Hepatocyte (in vitro differentiated cells): ENCODE measurements around the gene URAD. TPM values are rescaled to one million over a fixed set of nuclear protein-coding genes. Genes with fewer than 3 reads are reported as not detected.

Source experiments
- DNase-seq: peaks from one replicate; pipeline ENCODE4 v3.0.0-alpha.2; 2016; ENCODE audit warnings: low spot score
- H2AFZ ChIP-seq: fragments of 200-600 bp; sonication (generic); 2 replicates; pipeline ENCODE4 v1.6.0; 2016; ENCODE audit warnings: antibody characterized with exemption, mild to moderate bottlenecking
- H3K27ac ChIP-seq: fragments of 200-600 bp; sonication (generic); 2 replicates; pipeline ENCODE4 v1.5.1; 2016; ENCODE audit warnings: mild to moderate bottlenecking
- H3K27me3 ChIP-seq: fragments of 200-600 bp; sonication (generic); 2 replicates; pipeline ENCODE4 v1.6.1; 2016
- H3K36me3 ChIP-seq: fragments of 200-600 bp; sonication (generic); replicated peaks from 2 replicates; pipeline ENCODE4 v1.5.1; 2016; ENCODE audit warnings: low read depth; ENCODE audit not compliant: insufficient read depth
- H3K4me1 ChIP-seq: fragments of 200-600 bp; sonication (generic); 2 replicates; pipeline ENCODE4 v1.5.1; 2016; ENCODE audit warnings: mild to moderate bottlenecking, moderate library complexity; ENCODE audit not compliant: insufficient read depth
- H3K4me2 ChIP-seq: fragments of 200-600 bp; sonication (generic); 2 replicates; pipeline ENCODE4 v1.6.0; 2016
- H3K4me3 ChIP-seq: fragments of 200-600 bp; sonication (generic); 2 replicates; pipeline ENCODE4 v1.5.1; 2016; ENCODE audit warnings: mild to moderate bottlenecking
- H3K79me2 ChIP-seq: fragments of 200-600 bp; sonication (generic); 2 replicates; pipeline ENCODE4 v1.6.0; 2017; ENCODE audit warnings: mild to moderate bottlenecking
- H3K9me2 ChIP-seq: fragments of 200-600 bp; sonication (generic); replicated peaks from 2 replicates; pipeline ENCODE4 v1.6.0; 2017; ENCODE audit warnings: mild to moderate bottlenecking; ENCODE audit not compliant: insufficient read depth
- H3K9me3 ChIP-seq: fragments of 200-600 bp; sonication (generic); 2 replicates; pipeline ENCODE4 v1.5.1; 2016; ENCODE audit warnings: low read depth, mild to moderate bottlenecking
- H4K20me1 ChIP-seq: fragments of 200-600 bp; sonication (generic); 2 replicates; pipeline ENCODE4 v1.6.0; 2016; ENCODE audit warnings: mild to moderate bottlenecking; ENCODE audit not compliant: insufficient read depth, poor library complexity, severe bottlenecking
- EZH2 ChIP-seq: fragments of 200-600 bp; sonication (generic); IDR thresholded peaks from 2 replicates; pipeline ENCODE4 v1.6.1; 2016; ENCODE audit warnings: antibody characterized with exemption, mild to moderate bottlenecking, borderline replicate concordance
- EZH2phosphoT487 ChIP-seq: fragments of 200-600 bp; sonication (generic); IDR thresholded peaks from one replicate; pipeline ENCODE4 v1.6.1; 2018; ENCODE audit warnings: antibody characterized with exemption, mild to moderate bottlenecking, low read depth, moderate library complexity; ENCODE audit not compliant: unreplicated experiment, severe bottlenecking
- WGBS: methylation state at CpG from one replicate; pipeline ENCODE4 v1.1.6; 2016; ENCODE audit warnings: low lambda C conversion rate; ENCODE audit errors: missing lambda C conversion rate; 5-methylcytosine and 5-hydroxymethylcytosine counted together
- polyA plus RNA-seq: library from polyadenylated mRNA; unstranded; fragments of >200 nt; fragmentation: Nextera tagmentation; extraction: Ambion mirVana; gene quantifications from 2 replicates; pipeline ENCODE4 v1.2.1, GENCODE V29; 2016
- total RNA-seq: library from RNA; depleted of rRNA; stranded (reverse); fragments of >200 nt; gene quantifications from 2 replicates; pipeline ENCODE4 v1.2.3, GENCODE V29; 2014
- TF ChIP-seq, protein P1 (sequence below): fragments of 200-600 bp; sonication (generic); IDR thresholded peaks from 2 replicates; pipeline ENCODE4 v1.5.1; 2016; ENCODE audit warnings: antibody characterized with exemption, mild to moderate bottlenecking; ENCODE audit not compliant: poor library complexity

URAD gene
- total and polyA plus RNA-seq, 2 experiments from 2014 or later = 18.2 to 35.7 TPM

DNA sequence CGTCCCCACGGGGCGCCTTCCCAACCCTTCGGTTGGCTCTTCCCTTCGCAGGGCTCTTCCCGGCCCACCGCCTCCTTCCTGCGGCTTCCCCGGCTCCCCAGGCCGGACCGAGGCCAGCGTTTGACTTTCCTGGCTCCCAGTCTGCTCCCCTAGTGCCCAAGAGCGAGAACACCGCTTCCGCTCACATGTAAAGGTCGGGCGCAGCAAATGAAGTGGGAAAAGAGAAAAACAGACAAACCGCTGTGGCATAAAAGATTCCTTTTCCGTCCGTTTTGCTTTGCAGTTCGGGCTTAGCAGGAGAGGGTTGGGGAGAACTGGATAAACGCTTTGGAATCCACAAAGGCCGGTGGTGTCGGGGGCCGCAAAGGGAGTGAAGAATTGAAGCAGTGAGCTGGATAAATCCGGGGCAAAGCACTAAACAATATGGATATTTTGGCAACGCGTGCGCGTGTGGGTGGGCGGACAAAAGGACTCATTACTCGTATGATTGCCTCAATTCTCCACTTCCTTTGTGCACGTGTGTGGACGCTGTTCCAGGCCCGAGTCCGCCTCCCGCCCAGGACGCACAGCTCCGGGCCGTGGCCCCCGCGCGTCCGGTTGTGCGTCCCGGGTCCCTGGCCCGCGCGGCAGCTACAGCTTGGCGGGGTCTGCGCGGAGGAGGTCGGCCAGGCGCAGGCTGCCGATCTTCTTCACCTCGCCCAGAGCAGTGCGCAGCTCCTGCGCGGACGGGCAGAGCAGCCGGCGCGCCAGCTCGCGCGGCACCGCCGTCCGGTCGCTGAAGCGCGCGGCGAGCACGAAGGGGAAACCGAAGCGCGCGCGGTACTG lies 10.8 kb downstream of the URAD start:
- Histone ChIP-seq H3K9me3 (no peaks in the 10 kb centered on the region), H3K79me2 (peaks cover 12% of the 10 kb centered on the region), H3K4me3 (peak overlapping the region; percentile 36), H3K9me2 (no peaks in the 10 kb centered on the region), H3K27ac (peak overlapping the region; percentile 90), H3K4me1 (no peaks in the 10 kb centered on the region), H4K20me1 (no peaks in the 10 kb centered on the region), H2AFZ (no peak overlapping the region), H3K4me2 (peak overlapping the region; percentile 75), H3K36me3 (no peaks in the 10 kb centered on the region), H3K27me3 (peaks cover 97% of the 10 kb centered on the region)
- WGBS = 4% methylated on average over 70 of the region's 80 CpGs
- TF ChIP-seq, protein P1, sequence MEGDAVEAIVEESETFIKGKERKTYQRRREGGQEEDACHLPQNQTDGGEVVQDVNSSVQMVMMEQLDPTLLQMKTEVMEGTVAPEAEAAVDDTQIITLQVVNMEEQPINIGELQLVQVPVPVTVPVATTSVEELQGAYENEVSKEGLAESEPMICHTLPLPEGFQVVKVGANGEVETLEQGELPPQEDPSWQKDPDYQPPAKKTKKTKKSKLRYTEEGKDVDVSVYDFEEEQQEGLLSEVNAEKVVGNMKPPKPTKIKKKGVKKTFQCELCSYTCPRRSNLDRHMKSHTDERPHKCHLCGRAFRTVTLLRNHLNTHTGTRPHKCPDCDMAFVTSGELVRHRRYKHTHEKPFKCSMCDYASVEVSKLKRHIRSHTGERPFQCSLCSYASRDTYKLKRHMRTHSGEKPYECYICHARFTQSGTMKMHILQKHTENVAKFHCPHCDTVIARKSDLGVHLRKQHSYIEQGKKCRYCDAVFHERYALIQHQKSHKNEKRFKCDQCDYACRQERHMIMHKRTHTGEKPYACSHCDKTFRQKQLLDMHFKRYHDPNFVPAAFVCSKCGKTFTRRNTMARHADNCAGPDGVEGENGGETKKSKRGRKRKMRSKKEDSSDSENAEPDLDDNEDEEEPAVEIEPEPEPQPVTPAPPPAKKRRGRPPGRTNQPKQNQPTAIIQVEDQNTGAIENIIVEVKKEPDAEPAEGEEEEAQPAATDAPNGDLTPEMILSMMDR = no peak
- peak; percentile 72 for TF ChIP-seq EZH2phosphoT487
- TF ChIP-seq EZH2 = peak; percentile 74
- DNase-seq = no peak

DNA sequence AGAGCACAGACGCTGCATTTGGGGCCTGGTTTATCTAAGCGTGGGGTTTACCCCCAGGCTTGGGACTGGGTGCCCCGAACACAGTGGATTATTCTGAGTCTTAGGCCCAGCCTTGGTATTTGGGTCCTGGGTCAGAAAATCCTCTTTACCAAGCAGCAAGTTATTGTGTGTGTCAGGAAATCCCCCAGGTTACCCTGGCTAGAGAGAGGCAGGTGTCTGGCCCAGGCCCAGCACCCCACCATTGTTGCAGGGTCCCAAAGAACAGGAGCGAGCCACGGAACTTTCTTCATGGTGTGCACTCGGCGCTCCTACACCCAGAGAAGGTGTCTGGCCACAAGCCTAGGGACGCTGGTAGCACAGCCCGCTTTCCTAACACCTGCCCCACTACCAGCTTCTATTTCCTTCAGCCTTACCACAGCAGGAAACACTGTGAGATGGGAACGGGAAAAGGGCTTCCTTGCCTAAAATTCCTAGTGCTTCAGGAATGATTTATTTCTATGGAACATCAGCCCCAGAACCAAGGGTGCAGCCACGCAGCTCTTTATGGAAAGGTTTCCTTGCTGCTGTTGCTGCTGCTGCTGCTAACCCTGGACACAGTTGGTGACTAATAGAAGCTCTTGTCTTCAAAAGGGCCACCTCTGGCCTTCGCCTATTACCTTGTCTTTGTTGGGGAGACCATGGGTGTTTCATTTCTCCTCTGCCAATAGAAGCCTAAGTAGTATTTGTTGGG lies 12.0 kb downstream of the URAD start:
- H3K4me3 ChIP-seq = no peak overlapping the region

DNA sequence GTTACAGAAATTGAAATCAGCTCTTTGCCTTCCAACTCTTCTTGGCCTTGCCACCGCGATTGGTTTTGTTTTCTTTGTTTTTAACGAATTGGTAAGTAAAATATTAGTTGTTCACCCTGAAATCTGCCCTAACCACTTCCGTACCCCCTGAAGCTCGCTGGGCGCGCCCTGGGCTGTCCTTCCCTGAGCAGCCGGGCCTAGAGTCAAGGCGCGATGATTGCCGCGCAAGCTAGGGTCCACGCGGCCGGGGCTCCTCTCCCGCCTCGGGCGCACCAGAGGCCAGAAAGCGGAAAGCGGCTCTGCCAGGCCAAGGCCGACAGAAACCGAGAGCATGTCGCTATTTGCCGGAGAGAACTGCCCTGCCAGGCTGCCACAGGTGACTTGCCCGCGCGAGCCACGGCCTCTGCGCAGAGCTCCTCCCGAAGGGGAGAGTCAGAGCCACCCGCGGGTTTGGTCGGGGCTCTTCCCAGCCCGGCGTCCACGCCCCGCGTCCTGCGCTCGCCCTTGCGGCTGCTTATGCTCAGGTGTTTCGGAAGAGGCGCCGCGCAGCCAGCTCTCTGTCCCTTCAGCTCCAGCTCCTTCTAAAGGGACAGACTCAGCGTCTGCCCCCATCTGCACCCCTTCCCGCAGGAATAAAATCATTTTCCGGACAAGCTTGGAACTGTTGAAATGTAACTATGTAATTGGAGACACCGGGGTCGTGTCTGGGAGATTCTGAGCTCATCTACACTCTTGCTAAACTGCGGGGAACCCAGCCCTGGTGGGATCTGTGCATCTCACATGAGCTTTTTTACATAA lies 12.7 kb downstream of the URAD start:
- Histone ChIP-seq H3K4me1 (no peaks in the 10 kb centered on the region), H3K79me2 (peaks cover 11% of the 10 kb centered on the region), H3K9me3 (no peaks in the 10 kb centered on the region), H3K27me3 (peaks cover 97% of the 10 kb centered on the region), H2AFZ (peak overlapping the region; percentile 16), H3K4me3 (no peak overlapping the region), H3K4me2 (peak overlapping the region; percentile 75), H3K36me3 (no peaks in the 10 kb centered on the region), H4K20me1 (no peaks in the 10 kb centered on the region), H3K9me2 (no peaks in the 10 kb centered on the region), H3K27ac (peak overlapping the region; percentile 90)
- TF ChIP-seq EZH2phosphoT487 = no peak
- TF ChIP-seq EZH2 = peak; percentile 99
- WGBS = 11% methylated on average over 46 of the region's 51 CpGs
- DNase-seq = no peak

More for the DNA sequence above, 12.0 kb downstream of the URAD start:
- no peak for DNase-seq
- Histone ChIP-seq H4K20me1 (no peaks in the 10 kb centered on the region), H3K4me2 (peak overlapping the region; percentile 75), H3K36me3 (no peaks in the 10 kb centered on the region), H2AFZ (peak overlapping the region; percentile 16), H3K27ac (peak overlapping the region; percentile 90), H3K9me3 (no peaks in the 10 kb centered on the region), H3K79me2 (peaks cover 11% of the 10 kb centered on the region), H3K27me3 (peaks cover 97% of the 10 kb centered on the region), H3K4me1 (no peaks in the 10 kb centered on the region), H3K9me2 (no peaks in the 10 kb centered on the region)
- WGBS = 28% methylated on average over 12 of the region's 12 CpGs
- TF ChIP-seq, protein P1 = no peak
- TF ChIP-seq EZH2 (no peak), EZH2phosphoT487 (peak; percentile 20)
